ENCODE results near the gene ZNF12.
"Not testable (repeated sequence)": the region's sequence is repeated elsewhere in the genome, so short reads cannot be mapped to it uniquely, and the experiment has no call there.

The ZNF12 gene

GRCh38 chr7:6691103-6691502 lies 15.6 kb downstream of the ZNF12 start:
- no peak for DNase-seq

GRCh38 chr7:6680146-6680545 lies 26.6 kb downstream of the ZNF12 start:
- no peak for DNase-seq

GRCh38 chr7:6675807-6676405 lies 30.8 kb downstream of the ZNF12 start:
- no peak for DNase-seq

- DNase-seq = not testable (repeated sequence)
Observed at GRCh38 chr7:6670851-6671250, 35.9 kb downstream of the ZNF12 start.

- no peak for DNase-seq
Observed at GRCh38 chr7:6658618-6659345, 48.0 kb downstream of the ZNF12 start.

- no peak for DNase-seq
Observed at GRCh38 chr7:6656413-6656812, 50.3 kb downstream of the ZNF12 start.

GRCh38 chr7:6655636-6656385 lies 50.9 kb downstream of the ZNF12 start:
- DNase-seq = no peak

GRCh38 chr7:6654842-6655610 lies 51.7 kb downstream of the ZNF12 start:
- DNase-seq = no peak

GRCh38 chr7:6654113-6654841 lies 52.5 kb downstream of the ZNF12 start:
- DNase-seq = no peak

- DNase-seq = no peak
Observed at GRCh38 chr7:6653071-6654003, 53.4 kb downstream of the ZNF12 start.

- no peak for DNase-seq
Observed at GRCh38 chr7:6652446-6653011, 54.2 kb downstream of the ZNF12 start.

- DNase-seq = no peak
Observed at GRCh38 chr7:6651851-6652445, 54.8 kb downstream of the ZNF12 start.

- no peak for DNase-seq
Observed at GRCh38 chr7:6650521-6651011, 56.2 kb downstream of the ZNF12 start.

GRCh38 chr7:6650086-6650485 lies 56.7 kb downstream of the ZNF12 start:
- no peak for DNase-seq

- DNase-seq = no peak
Observed at GRCh38 chr7:6649241-6649961, 57.3 kb downstream of the ZNF12 start.

- DNase-seq = no peak
Observed at GRCh38 chr7:6648815-6649104, 58.0 kb downstream of the ZNF12 start.

- DNase-seq = no peak
Observed at GRCh38 chr7:6648066-6648814, 58.5 kb downstream of the ZNF12 start.

- DNase-seq = no peak
Observed at GRCh38 chr7:6647541-6647940, 59.2 kb downstream of the ZNF12 start.

GRCh38 chr7:6647080-6647479 lies 59.7 kb downstream of the ZNF12 start:
- no peak for DNase-seq
